Measurements from ENCODE around the gene ZNF236. TPM values are rescaled to one million over a fixed set of nuclear protein-coding genes. Genes with fewer than 3 reads are reported as not detected.

Gene ZNF236
- total and polyA plus RNA-seq, 5 donors from 2014 or later: 5.5 to 26.1 (median 8.1) TPM

- Mint-ChIP-seq H3K4me1 (peaks cover 4 to 9% (median 8%) of the 10 kb centered on the region in 4 donors), H3K4me3 (no peak overlapping the region), H3K36me3 (peaks cover 7% of the 10 kb centered on the region), H3K9me3 (no peaks in the 10 kb centered on the region), H3K27ac (peak overlapping the region in 1 of 3 donors; percentile 56), H3K27me3 (no peaks in the 10 kb centered on the region)
- no peak overlapping the region for H3K27ac ChIP-seq (ENCODE audit: insufficient read depth, low read length, poor library complexity, severe bottlenecking)
- H3K4me1 ChIP-seq (ENCODE audit: control insufficient read depth, insufficient read depth, low read length, poor library complexity, severe bottlenecking): peaks cover 6% of the 10 kb centered on the region
- DNase-seq: no peak
- no peaks in the 10 kb centered on the region for H3K27me3 ChIP-seq (ENCODE audit: control insufficient read depth, insufficient read depth, low read length)
- no peaks in the 10 kb centered on the region for H3K36me3 ChIP-seq (ENCODE audit: control insufficient read depth, insufficient read depth, low read length)
- no peaks in the 10 kb centered on the region for H3K9me3 ChIP-seq (ENCODE audit: control insufficient read depth in 2 of 2, low read length in 2 of 2)
- H3K4me3 ChIP-seq (ENCODE audit: low read depth, low read length): no peak overlapping the region
- ATAC-seq (ENCODE audit: low read depth in 2 of 2): no peak
Measured at GRCh38 chr18:76983613-76984051, 161.3 kb downstream of the ZNF236 start.

DNA sequence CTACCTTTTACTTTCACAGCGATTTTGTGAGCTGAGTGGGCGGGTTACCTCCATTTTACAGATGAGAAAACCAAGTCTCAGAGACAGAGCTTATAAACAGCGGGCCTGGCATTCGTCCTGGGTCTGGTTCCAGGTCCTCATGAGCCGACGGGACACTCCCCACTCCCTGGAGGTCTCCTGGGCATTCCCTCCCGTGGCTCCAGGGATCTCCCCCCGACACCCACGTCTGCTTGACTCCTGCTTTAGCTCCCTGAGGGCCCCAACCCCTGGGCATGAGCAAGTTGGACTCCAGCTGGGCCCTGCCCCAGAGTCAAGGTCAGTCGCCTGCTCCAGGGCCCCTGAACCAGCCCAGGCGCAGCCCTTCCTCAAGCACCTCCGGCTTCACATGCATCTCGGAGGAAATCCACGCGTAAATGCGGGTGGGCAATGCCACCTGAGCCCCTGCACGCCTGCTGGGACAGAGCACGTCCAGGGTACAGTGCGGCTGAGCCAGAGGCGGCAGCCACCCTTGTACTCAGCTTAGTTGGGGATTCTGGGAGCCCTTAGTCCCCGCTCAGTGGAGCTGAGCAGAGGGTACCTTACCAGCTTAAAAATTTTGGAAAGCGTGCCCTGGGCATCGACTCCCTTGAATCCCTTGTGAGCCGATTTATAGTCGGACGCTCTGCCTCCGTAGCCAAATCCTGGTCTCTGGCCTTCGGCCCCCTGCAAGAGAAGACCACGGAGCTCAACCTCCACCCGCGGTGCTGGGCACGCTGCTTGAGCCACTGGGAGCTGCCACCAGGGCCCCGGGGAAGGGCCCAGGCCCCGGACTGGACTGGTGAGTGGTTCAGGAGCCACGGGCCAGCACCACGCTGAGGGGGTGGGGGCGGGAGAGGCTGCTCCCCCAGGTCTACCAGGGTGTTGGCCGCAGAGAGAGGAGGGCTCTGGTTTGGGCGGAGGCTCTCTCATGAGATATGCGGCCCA, 162.1 kb downstream of the ZNF236 start:
- no peaks in the 10 kb centered on the region for H3K36me3 Mint-ChIP-seq
- no peak for DNase-seq

DNA sequence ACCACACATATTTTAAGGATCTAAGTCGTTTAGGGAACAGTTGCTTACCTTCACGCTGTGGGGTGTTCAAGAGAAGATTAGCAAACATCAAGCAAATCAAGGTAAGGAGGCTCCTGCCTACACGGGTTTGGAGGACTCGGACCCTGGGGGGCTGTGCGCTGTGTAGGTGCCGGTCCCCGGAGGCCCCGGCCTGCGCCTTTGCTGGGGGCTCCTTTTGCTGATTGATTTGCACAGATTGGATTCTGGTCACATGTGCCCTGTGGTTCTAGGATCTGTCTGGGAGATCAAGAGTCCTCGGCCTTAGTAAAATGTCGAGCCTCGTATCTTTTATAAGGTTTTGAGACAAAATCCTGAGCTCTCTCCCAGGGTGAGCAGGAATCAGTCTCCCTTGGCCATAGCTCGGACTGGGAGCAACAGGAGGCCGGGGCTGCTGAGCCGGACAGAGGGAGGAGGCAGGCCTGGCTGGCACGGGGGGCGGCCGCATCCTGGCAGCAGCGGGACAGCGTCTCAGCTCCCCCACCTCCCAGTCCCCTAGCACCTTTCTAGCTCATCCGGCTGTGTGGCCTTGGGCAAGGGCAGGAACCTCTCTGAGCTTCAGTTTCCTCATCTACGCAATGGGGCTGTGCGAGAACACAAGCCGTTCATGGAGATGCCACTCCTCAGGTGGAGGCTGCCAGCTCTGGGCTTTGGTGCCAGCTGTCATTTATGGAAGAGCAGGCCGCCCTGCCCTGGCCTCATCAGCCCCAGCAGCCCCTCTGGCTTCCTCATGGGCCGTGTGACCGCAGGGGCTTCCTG, 163.0 kb downstream of the ZNF236 start:
- Histone ChIP-seq H3K27me3 (ENCODE audit: control insufficient read depth, insufficient read depth, low read length) (no peaks in the 10 kb centered on the region), H3K4me1 (ENCODE audit: control insufficient read depth, insufficient read depth, low read length, poor library complexity, severe bottlenecking) (peaks cover 6% of the 10 kb centered on the region), H3K36me3 (ENCODE audit: control insufficient read depth, insufficient read depth, low read length) (no peaks in the 10 kb centered on the region), H3K9me3 (ENCODE audit: control insufficient read depth in 2 of 2, low read length in 2 of 2) (no peaks in the 10 kb centered on the region), H3K27ac (ENCODE audit: insufficient read depth, low read length, poor library complexity, severe bottlenecking) (no peak overlapping the region), H3K4me3 (ENCODE audit: low read depth, low read length) (no peak overlapping the region)
- Mint-ChIP-seq H3K4me3 (no peak overlapping the region), H3K9me3 (no peaks in the 10 kb centered on the region), H3K27ac (peak overlapping the region in 1 of 3 donors; percentile 18), H3K36me3 (no peaks in the 10 kb centered on the region), H3K27me3 (no peaks in the 10 kb centered on the region), H3K4me1 (peaks cover 0 to 9% (median 8%) of the 10 kb centered on the region in 4 donors)
- no peak for ATAC-seq (ENCODE audit: low read depth in 2 of 2)
- no peak for DNase-seq

More for the DNA sequence above, 162.1 kb downstream of the ZNF236 start:
- Mint-ChIP-seq H3K27ac (peak overlapping the region in 1 of 3 donors; percentile 9), H3K27me3 (no peaks in the 10 kb centered on the region), H3K9me3 (no peaks in the 10 kb centered on the region), H3K4me1 (peaks cover 0 to 9% (median 8%) of the 10 kb centered on the region in 4 donors), H3K4me3 (no peak overlapping the region)
- ATAC-seq (ENCODE audit: low read depth in 2 of 2): no peak
- H3K36me3 ChIP-seq (ENCODE audit: control insufficient read depth, insufficient read depth, low read length): no peaks in the 10 kb centered on the region
- peaks cover 6% of the 10 kb centered on the region for H3K4me1 ChIP-seq (ENCODE audit: control insufficient read depth, insufficient read depth, low read length, poor library complexity, severe bottlenecking)
- no peaks in the 10 kb centered on the region for H3K27me3 ChIP-seq (ENCODE audit: control insufficient read depth, insufficient read depth, low read length)
- H3K9me3 ChIP-seq (ENCODE audit: control insufficient read depth in 2 of 2, low read length in 2 of 2): no peaks in the 10 kb centered on the region
- H3K4me3 ChIP-seq (ENCODE audit: low read depth, low read length): no peak overlapping the region
- H3K27ac ChIP-seq (ENCODE audit: insufficient read depth, low read length, poor library complexity, severe bottlenecking): no peak overlapping the region

DNA sequence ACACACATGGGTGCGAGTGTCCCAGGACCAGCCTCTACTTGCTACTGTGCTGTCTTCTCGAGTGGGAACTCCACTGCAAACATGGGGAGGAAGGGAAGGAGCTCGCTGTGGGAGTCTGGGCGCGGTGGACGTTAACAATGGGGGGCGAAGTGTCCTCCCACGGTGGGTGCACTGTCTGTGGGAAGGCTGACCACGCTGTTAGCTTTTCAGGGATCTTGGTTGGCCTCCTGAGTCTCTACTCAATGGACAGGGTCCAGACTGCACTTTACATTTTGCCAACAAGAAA, 163.5 kb downstream of the ZNF236 start:
- no peaks in the 10 kb centered on the region for H3K9me3 ChIP-seq (ENCODE audit: control insufficient read depth in 2 of 2, low read length in 2 of 2)
- H3K27ac ChIP-seq (ENCODE audit: insufficient read depth, low read length, poor library complexity, severe bottlenecking): no peak overlapping the region
- Mint-ChIP-seq H3K9me3 (no peaks in the 10 kb centered on the region), H3K36me3 (no peaks in the 10 kb centered on the region), H3K27ac (no peak overlapping the region), H3K4me3 (no peak overlapping the region), H3K4me1 (peaks cover 0 to 12% (median 8%) of the 10 kb centered on the region in 4 donors), H3K27me3 (no peaks in the 10 kb centered on the region)
- no peak overlapping the region for H3K4me3 ChIP-seq (ENCODE audit: low read depth, low read length)
- H3K27me3 ChIP-seq (ENCODE audit: control insufficient read depth, insufficient read depth, low read length): no peaks in the 10 kb centered on the region
- peaks cover 6% of the 10 kb centered on the region for H3K4me1 ChIP-seq (ENCODE audit: control insufficient read depth, insufficient read depth, low read length, poor library complexity, severe bottlenecking)
- no peak for ATAC-seq (ENCODE audit: low read depth in 2 of 2)
- no peaks in the 10 kb centered on the region for H3K36me3 ChIP-seq (ENCODE audit: control insufficient read depth, insufficient read depth, low read length)
- DNase-seq: no peak

DNA sequence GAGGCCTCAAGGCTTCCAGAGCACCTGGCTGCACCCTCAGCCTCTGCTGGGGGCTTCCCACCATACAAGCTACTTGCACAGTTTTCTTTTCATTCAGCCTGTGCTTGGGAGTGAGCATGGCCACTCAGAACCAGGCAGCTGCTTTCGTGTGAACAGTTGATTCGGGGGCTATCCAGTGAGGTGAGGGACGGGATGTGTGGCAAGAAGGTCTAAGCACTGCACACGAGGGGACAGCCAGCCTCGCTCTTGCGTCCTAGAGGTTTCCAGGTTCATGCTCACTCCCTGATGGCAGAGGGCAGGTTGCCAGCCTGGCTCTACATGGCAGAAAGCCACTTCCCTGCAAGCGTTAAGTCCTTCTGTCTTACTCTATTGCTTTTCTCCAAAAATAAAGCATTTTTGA, 164.0 kb downstream of the ZNF236 start:
- Histone ChIP-seq H3K4me3 (ENCODE audit: low read depth, low read length) (no peak overlapping the region), H3K4me1 (ENCODE audit: control insufficient read depth, insufficient read depth, low read length, poor library complexity, severe bottlenecking) (peaks cover 6% of the 10 kb centered on the region)
- H3K9me3 Mint-ChIP-seq: peaks cover 0 to 2% (median 0%) of the 10 kb centered on the region in 7 donors

DNA sequence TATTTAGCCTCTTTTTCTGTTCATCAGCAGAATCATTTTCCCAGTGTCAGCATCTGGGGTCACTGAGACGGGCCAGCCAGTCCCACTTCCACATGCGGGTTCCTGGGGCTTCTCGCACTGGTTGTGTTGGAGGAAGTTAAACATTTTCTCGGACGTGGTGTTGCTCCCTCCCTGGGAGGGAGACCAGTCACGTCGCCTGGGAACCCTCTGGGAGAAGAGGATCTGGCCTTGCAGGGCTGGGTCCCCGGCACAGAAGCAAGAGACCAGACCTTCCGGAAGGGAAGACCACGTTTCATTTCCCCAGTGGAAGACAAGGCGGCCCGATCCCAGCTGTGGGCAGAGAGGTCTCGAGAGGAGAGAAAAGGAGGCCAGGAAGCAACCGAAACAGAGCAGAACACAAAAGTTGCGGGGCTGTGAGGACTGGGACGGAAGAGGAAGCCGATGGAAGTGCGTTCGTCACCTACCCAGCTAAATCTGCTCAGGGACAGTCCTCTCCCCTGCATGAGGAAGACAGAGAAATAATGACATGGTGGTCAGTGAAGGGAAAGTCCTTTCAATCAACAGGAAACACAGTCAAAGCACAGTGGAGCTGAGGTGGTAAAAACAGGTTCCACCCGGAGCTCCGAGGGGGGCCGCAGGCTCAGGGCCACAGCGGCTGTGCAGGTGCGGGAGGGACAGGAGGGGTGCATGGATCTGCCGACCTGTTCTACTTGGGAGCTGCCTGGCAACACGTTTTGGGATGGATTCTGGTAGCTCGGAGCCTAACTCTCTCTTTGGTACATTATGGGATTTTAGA, 165.9 kb downstream of the ZNF236 start:
- Histone ChIP-seq H3K27me3 (ENCODE audit: control insufficient read depth, insufficient read depth, low read length) (no peaks in the 10 kb centered on the region), H3K27ac (ENCODE audit: insufficient read depth, low read length, poor library complexity, severe bottlenecking) (no peak overlapping the region), H3K4me1 (ENCODE audit: control insufficient read depth, insufficient read depth, low read length, poor library complexity, severe bottlenecking) (peaks cover 3% of the 10 kb centered on the region), H3K36me3 (ENCODE audit: control insufficient read depth, insufficient read depth, low read length) (no peaks in the 10 kb centered on the region), H3K9me3 (ENCODE audit: control insufficient read depth in 2 of 2, low read length in 2 of 2) (no peaks in the 10 kb centered on the region), H3K4me3 (ENCODE audit: low read depth, low read length) (no peak overlapping the region)
- Mint-ChIP-seq H3K4me1 (peaks cover 0 to 8% (median 5%) of the 10 kb centered on the region in 4 donors), H3K27ac (peak overlapping the region in 1 of 3 donors; percentile 85), H3K27me3 (no peaks in the 10 kb centered on the region), H3K4me3 (no peak overlapping the region), H3K36me3 (no peaks in the 10 kb centered on the region), H3K9me3 (peaks cover 0 to 2% (median 0%) of the 10 kb centered on the region in 7 donors)
- ATAC-seq (ENCODE audit: low read depth in 2 of 2) (no peak), DNase-seq (no peak)

More for the DNA sequence above, 164.0 kb downstream of the ZNF236 start:
- H3K36me3 Mint-ChIP-seq: no peaks in the 10 kb centered on the region
- Histone ChIP-seq H3K36me3 (ENCODE audit: control insufficient read depth, insufficient read depth, low read length) (no peaks in the 10 kb centered on the region), H3K27ac (ENCODE audit: insufficient read depth, low read length, poor library complexity, severe bottlenecking) (no peak overlapping the region), H3K27me3 (ENCODE audit: control insufficient read depth, insufficient read depth, low read length) (no peaks in the 10 kb centered on the region), H3K9me3 (ENCODE audit: control insufficient read depth in 2 of 2, low read length in 2 of 2) (no peaks in the 10 kb centered on the region)
- ATAC-seq (ENCODE audit: low read depth in 2 of 2) (no peak), DNase-seq (no peak)
- H3K27ac Mint-ChIP-seq: no peak overlapping the region
- H3K4me3 Mint-ChIP-seq: no peak overlapping the region
- H3K27me3 Mint-ChIP-seq: no peaks in the 10 kb centered on the region
- H3K4me1 Mint-ChIP-seq: peaks cover 0 to 12% (median 8%) of the 10 kb centered on the region in 4 donors

Data from CD4-positive, CD25-positive, alpha-beta regulatory T cell (primary cell).